ENCODE results near the gene ZNF652. TPM values are rescaled to one million over a fixed set of nuclear protein-coding genes. Genes with fewer than 3 reads are reported as not detected.

The ZNF652 gene
- total RNA-seq, 2 experiments from 2014 or later: 33.7 to 34.9 TPM

DNA sequence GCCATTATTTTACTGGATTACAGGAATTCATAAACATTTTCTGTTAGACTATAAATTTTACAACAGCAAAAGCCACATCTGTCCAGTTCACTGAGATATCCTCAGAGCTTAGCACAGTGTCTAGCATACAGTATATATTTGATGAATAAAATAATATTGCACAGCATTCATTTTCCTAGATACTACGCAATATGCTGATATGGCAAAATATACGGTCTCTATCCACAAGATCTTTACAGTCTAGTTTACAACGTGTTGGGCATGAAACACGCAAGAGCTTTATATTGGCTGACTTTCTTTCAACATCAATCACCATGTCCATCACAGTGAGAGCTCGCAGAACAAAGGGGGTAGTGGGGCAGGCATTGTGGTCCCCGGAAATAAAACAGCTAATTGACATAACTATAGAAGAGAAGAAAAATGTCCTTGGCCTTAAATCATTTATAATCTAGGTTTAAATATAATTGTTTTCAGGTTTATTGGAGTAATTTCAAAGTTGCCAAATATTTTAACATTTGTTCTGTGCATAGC, 43.5 kb downstream of the ZNF652 start:
- H3K9me3 Mint-ChIP-seq: no peaks in the 10 kb centered on the region
- peaks cover 37% of the 10 kb centered on the region for H3K4me1 Mint-ChIP-seq (ENCODE audit: low read depth)
- CTCF ChIA-PET: interaction anchor here (1.0 to 2.3 kb wide), 2 partner anchors 50 to 77 kb away, joined by 4 to 12 read pairs; no protein-coding TSS in a partner anchor
- Histone ChIP-seq H3K36me3 (ENCODE audit: insufficient read depth, low read length) (peaks cover 19% of the 10 kb centered on the region), H3K27me3 (ENCODE audit: control insufficient read depth in 1 of 2, insufficient read depth in 2 of 2, low read length in 2 of 2) (no peaks in the 10 kb centered on the region), H3K9me3 (ENCODE audit: control insufficient read depth in 1 of 2, insufficient read depth in 1 of 2, low read length in 2 of 2) (no peaks in the 10 kb centered on the region), H3K27ac (ENCODE audit: low read depth in 1 of 2, low read length in 2 of 2) (no peak overlapping the region), H3K4me3 (ENCODE audit: low read length) (no peak overlapping the region), H3K4me1 (ENCODE audit: insufficient read depth, low read length) (peaks cover 3% of the 10 kb centered on the region)
- H3K27ac Mint-ChIP-seq: no peak overlapping the region
- H3K27me3 Mint-ChIP-seq: no peaks in the 10 kb centered on the region
- TF ChIP-seq, protein P1, sequence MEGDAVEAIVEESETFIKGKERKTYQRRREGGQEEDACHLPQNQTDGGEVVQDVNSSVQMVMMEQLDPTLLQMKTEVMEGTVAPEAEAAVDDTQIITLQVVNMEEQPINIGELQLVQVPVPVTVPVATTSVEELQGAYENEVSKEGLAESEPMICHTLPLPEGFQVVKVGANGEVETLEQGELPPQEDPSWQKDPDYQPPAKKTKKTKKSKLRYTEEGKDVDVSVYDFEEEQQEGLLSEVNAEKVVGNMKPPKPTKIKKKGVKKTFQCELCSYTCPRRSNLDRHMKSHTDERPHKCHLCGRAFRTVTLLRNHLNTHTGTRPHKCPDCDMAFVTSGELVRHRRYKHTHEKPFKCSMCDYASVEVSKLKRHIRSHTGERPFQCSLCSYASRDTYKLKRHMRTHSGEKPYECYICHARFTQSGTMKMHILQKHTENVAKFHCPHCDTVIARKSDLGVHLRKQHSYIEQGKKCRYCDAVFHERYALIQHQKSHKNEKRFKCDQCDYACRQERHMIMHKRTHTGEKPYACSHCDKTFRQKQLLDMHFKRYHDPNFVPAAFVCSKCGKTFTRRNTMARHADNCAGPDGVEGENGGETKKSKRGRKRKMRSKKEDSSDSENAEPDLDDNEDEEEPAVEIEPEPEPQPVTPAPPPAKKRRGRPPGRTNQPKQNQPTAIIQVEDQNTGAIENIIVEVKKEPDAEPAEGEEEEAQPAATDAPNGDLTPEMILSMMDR (IDR thresholded peaks at IDR 0.05): no peak
- no peak overlapping the region for H3K4me3 Mint-ChIP-seq
- DNase-seq (no peak), ATAC-seq (ENCODE audit: poor library complexity) (no peak)
- intact Hi-C loops (cut with DNase I, micrococcal nuclease): loop anchor here in 1 of 2 experiments (10.0 kb wide), 1 partner anchor 236 kb away; no protein-coding TSS in a partner anchor
- POLR2A ChIA-PET: interaction anchor here (0.7 to 5.3 kb wide), 5 partner anchors 19 to 73 kb away, joined by 3 to 39 read pairs (median 4); no protein-coding TSS in a partner anchor
- H3K36me3 Mint-ChIP-seq (ENCODE audit: low read depth): peaks cover 10% of the 10 kb centered on the region

- Mint-ChIP-seq H3K36me3 (ENCODE audit: low read depth) (peaks cover 18% of the 10 kb centered on the region), H3K9me3 (no peaks in the 10 kb centered on the region), H3K27ac (peak overlapping the region; percentile 40), H3K4me1 (ENCODE audit: low read depth) (peaks cover 30% of the 10 kb centered on the region), H3K4me3 (no peak overlapping the region), H3K27me3 (no peaks in the 10 kb centered on the region)
- Histone ChIP-seq H3K27ac (ENCODE audit: low read depth in 1 of 2, low read length in 2 of 2) (no peak overlapping the region), H3K9me3 (ENCODE audit: control insufficient read depth in 1 of 2, insufficient read depth in 1 of 2, low read length in 2 of 2) (no peaks in the 10 kb centered on the region), H3K36me3 (ENCODE audit: insufficient read depth, low read length) (peaks cover 28% of the 10 kb centered on the region), H3K4me3 (ENCODE audit: low read length) (no peak overlapping the region), H3K4me1 (ENCODE audit: insufficient read depth, low read length) (peaks cover 3% of the 10 kb centered on the region), H3K27me3 (ENCODE audit: control insufficient read depth in 1 of 2, insufficient read depth in 2 of 2, low read length in 2 of 2) (no peaks in the 10 kb centered on the region)
- CTCF ChIA-PET: interaction anchor here (0.5 to 4.1 kb wide), 5 partner anchors 43 to 91 kb away, joined by 5 to 49 read pairs (median 11); no protein-coding TSS in a partner anchor
- ATAC-seq (ENCODE audit: poor library complexity): no peak
- TF ChIP-seq, protein P1 (IDR thresholded peaks at IDR 0.05): no peak
- POLR2A ChIA-PET: interaction anchor here (0.5 to 5.3 kb wide), 3 partner anchors 43 to 83 kb away, joined by 3 to 39 read pairs (median 3); no protein-coding TSS in a partner anchor
- DNase-seq: peak in 2 of 14 experiments; percentile 8 to 19
- intact Hi-C loops (cut with DNase I, micrococcal nuclease): loop anchor here in 1 of 2 experiments (1.0 to 10.0 kb wide), 2 partner anchors 51 to 238 kb away; no protein-coding TSS in a partner anchor
Measured at GRCh38 chr17:49316889-49317675, 45.0 kb downstream of the ZNF652 start.

DNA sequence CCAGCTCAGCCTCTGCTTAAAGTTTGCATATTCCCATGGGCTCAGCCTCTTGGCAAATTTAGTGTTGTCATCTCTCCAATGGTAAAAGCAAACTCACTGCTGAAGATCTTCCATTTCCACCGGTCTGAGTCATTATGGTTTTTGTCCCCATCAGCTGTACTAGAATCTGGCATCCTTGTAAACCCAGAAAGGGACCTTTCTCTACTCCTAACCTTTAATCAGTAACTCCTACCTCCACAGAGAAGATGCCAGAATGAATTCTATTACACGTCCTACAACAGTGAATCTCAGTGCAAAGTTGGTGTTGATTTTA, 45.8 kb downstream of the ZNF652 start:
- no peak overlapping the region for H3K4me3 Mint-ChIP-seq
- POLR2A ChIA-PET: interaction anchor here (1.0 to 5.3 kb wide), 3 partner anchors 43 to 52 kb away, joined by 3 to 39 read pairs (median 6); partner anchors contain the start of gene ZNF652
- DNase-seq: no peak
- Histone ChIP-seq H3K27me3 (ENCODE audit: control insufficient read depth in 1 of 2, insufficient read depth in 2 of 2, low read length in 2 of 2) (no peaks in the 10 kb centered on the region), H3K9me3 (ENCODE audit: control insufficient read depth in 1 of 2, insufficient read depth in 1 of 2, low read length in 2 of 2) (no peaks in the 10 kb centered on the region), H3K4me1 (ENCODE audit: insufficient read depth, low read length) (peaks cover 3% of the 10 kb centered on the region), H3K36me3 (ENCODE audit: insufficient read depth, low read length) (peaks cover 35% of the 10 kb centered on the region), H3K4me3 (ENCODE audit: low read length) (no peak overlapping the region), H3K27ac (ENCODE audit: low read depth in 1 of 2, low read length in 2 of 2) (no peak overlapping the region)
- H3K27me3 Mint-ChIP-seq: no peaks in the 10 kb centered on the region
- CTCF ChIA-PET: interaction anchor here (0.9 to 4.1 kb wide), 15 partner anchors 13 to 136 kb away, joined by 3 to 49 read pairs (median 5); partner anchors contain the start of gene PHB1
- TF ChIP-seq, protein P1 (IDR thresholded peaks at IDR 0.05): no peak
- intact Hi-C loops (cut with DNase I, micrococcal nuclease): loop anchor here in 1 of 2 experiments (1.0 to 10.0 kb wide), 2 partner anchors 52 to 239 kb away; no protein-coding TSS in a partner anchor
- peaks cover 25% of the 10 kb centered on the region for H3K36me3 Mint-ChIP-seq (ENCODE audit: low read depth)
- ATAC-seq (ENCODE audit: poor library complexity): no peak
- H3K9me3 Mint-ChIP-seq: no peaks in the 10 kb centered on the region
- peak overlapping the region; percentile 40 for H3K27ac Mint-ChIP-seq
- H3K4me1 Mint-ChIP-seq (ENCODE audit: low read depth): peaks cover 30% of the 10 kb centered on the region
